Stimulated activated CD8-positive, alpha-beta memory T cell treated with anti-CD3 and anti-CD28 coated beads, Interleukin-2, amount 100 ng/mL, for 1 hour (primary cell): ENCODE measurements around the gene PPP2R5D.
A peak's percentile ranks its signal among the peaks of the same experiment; 100 is the strongest.
"Not testable (repeated sequence)": the region's sequence is repeated elsewhere in the genome, so short reads cannot be mapped to it uniquely, and the experiment has no call there.

ENCODE experiments used
- DNase-seq, 2 donors: peaks; one replicate each; pipeline ENCODE4 v3.0.0-alpha.2; 2020; ENCODE audit warnings: low read depth in 2 of 2

PPP2R5D gene

DNA sequence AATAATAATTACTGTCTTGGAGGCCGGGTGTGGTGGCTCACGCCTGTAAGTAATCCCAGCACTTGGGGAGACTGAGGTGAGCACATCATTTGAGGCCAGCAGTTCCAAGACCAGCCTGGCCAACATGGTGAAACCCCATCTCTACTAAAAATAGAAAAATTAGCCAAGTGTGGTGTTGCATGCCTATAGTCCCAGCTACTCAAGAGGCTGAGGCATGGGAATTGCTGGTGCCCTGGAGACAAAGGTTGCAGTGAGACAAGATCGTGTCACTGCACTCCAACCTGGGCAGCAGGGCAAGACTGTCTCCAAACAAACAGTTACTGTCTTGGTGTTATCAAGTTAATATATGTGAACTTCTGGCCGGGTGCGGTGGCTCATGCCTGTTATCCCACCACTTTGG is 42.0 kb downstream of the PPP2R5D start:
- DNase-seq: no peak

DNA sequence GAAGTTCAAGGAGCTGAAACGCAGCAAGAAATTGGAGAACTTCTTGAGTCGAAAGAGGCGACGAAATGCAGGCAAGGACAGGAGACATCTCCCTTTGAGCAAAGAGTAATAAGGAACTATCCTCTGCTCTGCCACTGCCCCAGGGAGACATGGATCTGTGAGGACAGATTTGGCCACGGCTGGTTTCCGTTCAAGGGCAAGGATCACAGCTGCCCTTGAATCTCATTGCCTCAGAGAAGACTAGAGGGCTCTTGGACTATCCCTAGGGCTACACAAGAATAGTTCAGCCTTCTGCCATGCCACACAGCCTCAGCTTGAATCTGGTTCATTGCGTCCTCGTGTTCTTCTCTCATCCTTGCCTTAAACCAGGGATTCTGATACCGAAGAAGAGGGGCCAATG is 44.8 kb downstream of the PPP2R5D start:
- no peak for DNase-seq

DNA sequence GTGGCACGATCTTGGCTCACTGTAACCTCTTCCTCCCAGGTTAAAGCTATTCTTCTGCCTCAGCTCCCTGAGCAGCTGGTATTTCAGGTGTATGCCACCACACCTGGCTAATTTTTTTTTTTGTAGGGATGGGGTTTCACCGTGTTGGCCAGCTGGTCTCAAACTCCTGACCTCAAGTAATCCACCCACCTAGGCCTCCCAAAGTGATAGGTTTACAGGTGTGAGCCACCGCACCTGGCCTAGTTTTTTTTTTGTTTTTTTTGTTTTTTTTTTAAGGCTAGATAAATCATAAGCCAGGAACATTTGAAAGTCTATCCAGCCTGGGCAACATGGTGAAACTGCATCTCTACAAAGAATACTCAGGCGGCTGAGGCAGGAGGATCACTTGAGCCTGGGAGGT is 48.0 kb downstream of the PPP2R5D start:
- no peak for DNase-seq

DNA sequence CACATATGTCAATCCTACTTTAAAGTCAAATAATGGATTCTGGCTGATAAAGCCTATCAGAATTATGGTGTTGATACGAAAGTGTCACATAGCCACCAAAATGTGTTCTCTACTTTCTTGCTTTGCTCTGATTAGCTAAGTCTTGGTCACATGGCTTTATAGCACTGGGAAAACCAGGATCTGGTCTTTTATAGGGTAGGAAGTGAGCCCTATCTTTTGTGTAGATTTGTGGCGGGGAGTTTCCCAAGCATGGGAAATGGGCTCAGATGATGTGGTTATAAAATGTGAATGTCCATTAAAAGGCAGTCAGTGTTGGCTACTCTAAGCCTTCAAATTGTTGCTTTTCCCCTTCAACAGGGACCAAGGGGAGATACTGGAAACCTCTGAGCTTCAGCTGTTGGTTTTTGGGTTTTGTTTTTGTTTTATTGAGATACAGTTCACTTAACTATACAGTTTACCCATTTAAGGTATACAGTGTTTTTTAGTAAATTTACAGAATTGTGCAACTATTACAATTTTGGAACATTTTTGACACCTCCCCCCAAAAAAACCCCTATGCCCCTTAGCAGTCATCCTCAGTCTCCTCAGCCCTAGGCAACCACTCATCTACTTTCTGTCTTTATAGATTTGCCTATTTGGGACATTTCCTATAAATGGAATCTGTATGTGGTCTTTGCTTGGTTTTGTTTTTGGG is 49.3 kb downstream of the PPP2R5D start:
- no peak for DNase-seq

DNA sequence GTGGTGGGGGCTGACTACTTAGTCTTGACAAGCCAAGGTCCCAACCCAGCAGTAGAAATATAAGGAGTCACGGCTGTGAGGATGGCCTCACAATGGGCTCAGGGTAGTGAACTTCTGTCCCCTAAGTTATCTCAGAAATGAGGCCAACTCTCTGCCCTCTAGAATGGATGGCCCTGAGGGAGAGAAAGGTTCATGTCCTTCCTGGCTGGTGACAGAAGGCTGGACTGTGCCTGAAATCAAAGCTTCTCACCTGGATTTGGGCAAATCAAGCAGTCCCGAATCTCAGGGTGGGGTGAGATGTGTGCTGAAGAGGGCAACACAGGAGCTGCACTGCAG is 49.8 kb downstream of the PPP2R5D start:
- no peak for DNase-seq

DNA sequence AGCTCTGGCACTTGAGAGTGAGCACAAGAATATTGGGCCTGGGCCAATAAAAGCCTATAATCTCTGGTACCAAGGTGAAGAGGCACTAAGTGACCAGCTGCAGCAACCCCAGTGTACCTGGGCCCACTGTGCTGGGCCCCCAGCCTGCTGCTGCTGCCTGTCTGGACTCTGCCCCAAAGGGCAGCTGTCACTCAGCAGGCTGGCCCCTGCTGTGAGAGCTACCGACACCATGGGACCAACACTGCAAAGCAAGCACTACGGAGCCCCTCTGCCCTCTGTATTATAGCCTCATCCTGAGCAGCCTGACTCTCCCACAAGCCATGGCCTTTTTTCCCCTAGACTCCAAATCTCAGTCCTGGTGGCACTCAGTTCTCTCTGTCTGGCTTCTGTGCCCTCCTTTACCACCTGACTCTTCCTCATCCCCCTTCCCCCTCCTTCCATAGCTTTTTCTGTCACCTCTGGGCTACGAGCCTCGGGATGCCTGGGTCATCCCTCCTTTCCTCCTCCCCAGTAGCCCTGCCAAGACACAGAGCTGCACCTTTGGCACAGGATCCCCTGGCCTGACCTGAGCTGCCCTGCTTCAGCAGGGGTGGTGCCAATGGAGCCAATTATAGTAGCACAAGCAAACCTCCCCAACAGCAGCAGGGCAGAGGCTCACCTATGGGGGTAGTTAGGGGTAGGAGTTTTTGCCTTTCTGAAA is 51.3 kb downstream of the PPP2R5D start:
- no peak for DNase-seq

DNA sequence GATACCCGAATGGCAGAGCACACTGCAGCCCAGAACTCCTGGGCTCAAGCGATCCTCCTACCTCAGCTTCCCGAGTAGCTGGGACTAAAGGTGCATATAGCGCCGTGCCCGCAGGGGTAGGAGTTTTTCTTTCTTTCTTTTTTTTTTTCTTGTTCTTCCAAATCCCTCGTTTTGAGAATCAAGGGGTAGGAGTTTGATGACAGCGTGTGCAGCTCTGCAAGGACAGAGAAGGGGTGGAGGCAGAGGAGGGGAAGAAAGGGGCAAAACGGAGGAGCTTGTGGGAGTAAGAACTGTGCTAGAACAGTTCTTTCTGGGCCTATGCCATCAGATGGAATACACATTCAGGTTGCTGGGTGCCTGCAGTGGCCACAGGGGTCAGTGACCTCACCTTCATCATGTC is 52.3 kb downstream of the PPP2R5D start:
- DNase-seq: no peak

DNA sequence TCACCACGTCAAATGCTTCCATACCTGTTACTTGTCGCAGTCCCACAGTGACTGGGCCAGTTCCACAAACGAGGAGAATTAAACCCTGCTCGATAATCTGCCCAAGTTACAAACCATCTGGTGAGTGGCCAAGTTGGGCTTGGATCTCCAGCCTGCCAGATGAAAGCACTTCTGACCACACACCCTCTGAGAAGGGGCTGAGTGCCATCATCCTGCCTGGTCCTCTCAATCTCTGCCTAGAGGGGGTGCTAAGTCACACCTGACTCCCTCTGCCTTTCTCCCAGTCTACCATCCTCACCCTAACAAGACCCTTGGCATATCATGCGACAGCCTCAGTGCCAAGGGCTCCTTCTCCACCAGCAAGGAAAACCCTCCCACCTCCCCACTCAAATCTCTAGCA is 52.8 kb downstream of the PPP2R5D start:
- DNase-seq: no peak

DNA sequence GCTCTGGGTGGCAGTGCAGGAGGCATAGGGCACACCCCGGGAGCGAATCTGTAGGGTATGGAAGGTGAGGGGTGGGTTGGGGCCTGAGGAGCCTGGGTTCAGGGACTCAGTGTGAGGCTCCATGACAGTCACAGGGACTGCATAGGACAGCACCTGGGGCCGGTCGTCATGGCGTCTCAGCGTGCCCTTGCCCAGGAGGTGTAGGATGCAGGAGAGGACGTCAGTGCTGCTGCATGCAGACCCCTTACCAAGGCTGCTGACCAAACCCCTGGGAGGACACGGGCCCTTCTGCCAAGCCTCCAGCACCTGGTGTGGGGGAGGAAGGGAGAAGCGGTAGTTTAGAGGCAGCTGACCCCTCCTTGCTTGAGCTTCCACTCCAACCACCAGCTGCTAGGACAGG is 53.3 kb downstream of the PPP2R5D start:
- DNase-seq: no peak

DNA sequence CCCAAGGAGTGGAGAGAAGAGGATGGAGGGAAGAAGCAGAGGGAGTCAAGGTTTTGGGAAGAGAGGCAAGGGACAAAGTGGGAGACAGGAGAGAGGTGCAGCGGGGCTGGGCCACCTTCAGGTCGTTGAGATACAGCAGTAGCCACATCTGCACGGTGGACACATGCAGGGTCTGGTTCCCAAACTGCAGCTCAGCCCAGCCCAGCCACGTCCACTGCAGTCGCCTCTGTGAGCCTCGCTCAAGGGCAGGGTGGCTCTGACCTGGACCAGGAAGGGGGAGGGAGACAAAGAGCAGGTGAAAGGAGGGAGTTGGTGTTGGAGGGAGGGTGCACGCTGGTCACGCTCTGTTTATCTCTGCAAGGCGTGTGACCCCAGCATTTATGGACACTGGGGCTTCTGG is 54.4 kb downstream of the PPP2R5D start:
- DNase-seq: no peak

DNA sequence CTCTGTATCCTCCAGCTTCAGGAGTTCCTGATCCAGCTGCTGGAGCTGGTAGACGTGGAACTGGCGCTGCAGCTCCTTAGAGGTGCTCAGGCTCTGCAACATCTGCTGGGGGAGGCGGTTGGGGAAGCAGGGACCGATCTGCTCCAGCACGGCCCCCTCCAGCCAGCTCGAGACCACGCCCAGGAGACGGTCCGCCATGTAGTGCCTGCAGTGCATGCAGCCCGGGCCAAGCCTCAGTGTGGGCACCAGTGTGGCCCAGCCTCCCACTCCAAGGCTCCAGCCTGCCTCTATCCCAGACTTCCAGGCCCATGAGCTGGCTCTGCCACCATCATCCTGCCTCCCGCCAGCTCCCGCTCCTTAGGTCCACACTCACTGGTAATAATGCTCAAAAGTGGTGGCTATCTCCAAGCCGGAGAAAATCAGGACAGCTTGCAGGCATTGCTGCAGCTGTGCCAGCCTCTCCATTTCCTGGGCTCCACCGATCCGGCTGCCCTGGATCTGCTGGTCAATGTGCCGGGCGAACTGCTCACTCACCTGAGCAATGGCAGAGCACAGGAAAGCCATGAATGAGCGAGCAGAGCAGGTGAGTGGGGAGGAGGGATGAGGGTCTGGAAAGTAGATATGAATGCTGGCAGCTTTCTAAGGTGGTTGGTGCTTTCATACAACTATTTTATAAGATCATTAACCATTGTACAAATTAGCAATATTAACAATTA is 56.3 kb downstream of the PPP2R5D start:
- no peak for DNase-seq

DNA sequence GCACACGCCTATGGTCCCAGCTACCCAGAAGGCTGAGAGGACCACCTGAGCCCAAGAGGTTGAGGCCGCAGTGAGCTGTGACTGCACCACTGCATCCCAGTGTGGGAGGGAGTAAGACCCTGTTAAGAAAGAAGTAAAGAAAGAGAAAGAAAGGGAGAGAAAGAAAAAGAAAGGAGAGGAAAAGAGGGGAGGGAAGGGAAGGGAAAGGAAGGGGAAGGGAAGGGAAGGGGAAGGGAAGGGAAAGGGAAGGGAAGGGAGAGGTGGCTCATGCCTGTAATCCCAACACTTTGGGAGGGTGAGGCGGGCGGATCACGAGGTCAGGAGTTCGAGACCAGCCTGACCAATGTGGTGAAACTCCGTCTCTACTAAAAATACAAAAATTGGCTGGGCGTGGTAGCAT is 57.1 kb downstream of the PPP2R5D start:
- not testable (repeated sequence) for DNase-seq

DNA sequence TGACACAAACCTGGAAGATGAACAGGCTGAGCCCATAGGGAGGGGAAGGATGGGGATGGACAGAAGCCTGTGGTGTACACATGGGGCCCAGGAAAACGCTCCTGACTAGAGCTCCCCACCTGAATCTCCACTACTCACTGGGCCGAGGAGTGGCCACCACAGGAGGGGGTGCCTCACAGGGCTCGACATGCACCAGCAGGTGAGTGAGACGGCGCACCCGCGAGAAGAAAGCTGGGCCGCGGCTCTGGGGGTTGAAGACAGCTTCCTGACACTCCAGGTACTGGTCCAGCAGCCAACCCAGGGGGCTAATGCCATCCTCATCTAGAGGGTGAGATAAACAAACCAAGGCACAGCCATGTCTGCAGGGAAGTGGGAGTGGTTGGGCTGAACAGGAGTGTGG is 58.9 kb downstream of the PPP2R5D start:
- no peak for DNase-seq

DNA sequence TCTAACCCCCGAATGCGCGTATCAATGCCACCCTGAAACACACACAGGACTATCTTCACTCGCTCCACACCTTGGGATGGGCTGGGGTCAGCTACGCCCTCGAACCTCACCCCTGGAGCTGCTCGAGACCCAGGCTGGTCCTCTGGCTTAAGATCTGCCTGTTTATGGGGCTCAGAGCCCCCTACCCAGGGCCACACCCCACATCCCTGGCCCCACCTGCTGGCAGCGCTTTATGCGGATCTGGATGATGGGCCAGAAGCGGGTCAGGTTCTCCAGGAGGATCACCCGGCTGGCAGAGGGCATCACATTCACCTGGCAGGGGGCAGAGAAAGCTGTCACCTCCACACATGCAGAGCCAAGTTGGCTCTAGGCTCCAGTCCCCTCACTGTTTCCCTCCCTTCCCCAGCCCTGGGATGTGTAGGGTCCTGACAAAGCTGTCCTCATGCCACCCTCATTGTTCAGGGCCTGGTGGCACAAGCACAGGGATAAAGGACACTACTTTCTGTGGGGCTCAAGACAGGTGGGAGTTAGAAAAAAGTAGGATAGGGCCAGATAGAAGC is 61.1 kb downstream of the PPP2R5D start:
- DNase-seq: no peak

DNA sequence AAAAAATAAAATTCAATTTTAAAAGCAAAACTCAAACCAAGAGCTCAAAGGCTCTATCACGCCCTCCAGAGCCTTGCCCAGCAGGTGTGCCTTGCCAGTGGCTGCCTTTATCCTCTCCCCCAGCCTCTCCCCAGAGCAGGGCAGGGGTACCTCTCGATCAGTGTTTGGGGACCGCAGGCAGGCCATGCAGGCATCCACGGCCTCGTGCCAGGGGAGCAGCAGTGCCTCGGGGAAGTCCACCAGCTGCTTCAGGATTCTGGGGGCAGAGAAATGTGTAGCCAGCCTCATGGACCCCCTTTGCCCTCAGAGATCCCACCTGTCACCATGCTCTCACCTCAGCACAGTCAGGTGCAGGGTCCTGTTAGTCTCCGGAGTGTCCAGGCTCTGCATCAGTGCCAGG is 63.6 kb downstream of the PPP2R5D start:
- no peak for DNase-seq

DNA sequence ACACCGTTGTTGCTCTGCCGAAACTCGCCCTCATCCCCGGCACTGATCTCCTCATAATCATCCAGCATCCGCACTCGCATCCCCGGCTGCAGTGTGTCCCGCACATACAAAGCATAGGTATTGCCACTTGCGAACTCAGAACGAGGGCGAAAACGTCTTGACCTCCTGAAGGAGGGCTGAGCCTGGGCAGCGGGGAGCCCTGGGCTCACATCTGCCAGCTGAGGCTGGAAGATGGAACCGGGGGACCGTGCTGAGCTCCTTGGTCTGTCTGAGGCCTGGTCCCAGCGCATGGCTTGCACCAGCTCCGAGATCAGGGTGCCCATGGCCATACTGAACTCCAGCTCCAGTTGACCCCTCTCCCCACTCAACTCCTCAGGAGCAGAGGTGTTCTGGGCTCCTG is 66.6 kb downstream of the PPP2R5D start:
- no peak for DNase-seq

DNA sequence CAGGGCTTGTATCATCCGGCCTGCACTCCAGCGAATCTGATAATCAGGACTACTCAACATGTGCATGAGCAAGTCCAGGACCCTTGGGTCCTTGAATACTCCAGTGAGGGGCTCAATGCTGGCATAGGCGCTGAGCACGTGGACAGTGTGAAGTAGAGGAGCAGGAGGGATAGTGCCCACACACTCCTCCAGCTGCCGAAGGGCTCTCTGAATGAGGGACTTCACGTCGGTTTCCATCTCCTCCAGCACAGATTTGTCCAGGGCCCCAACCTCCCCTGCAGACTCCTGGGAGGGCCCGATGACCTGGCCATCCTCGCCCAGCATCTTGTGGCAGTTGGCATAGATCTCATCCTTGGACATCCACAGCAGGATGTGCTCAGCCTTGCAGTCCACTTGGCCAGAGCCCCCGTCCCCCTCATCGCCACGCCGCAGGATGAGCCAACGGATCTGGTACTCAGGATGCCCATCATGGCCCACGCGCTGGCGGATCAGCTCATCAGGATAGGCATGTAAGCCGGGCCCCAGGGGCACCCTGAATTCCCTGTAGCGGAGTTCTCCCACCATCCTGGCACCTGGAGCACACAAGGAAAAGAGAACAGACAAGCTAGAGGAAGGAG is 68.0 kb downstream of the PPP2R5D start:
- no peak for DNase-seq

DNA sequence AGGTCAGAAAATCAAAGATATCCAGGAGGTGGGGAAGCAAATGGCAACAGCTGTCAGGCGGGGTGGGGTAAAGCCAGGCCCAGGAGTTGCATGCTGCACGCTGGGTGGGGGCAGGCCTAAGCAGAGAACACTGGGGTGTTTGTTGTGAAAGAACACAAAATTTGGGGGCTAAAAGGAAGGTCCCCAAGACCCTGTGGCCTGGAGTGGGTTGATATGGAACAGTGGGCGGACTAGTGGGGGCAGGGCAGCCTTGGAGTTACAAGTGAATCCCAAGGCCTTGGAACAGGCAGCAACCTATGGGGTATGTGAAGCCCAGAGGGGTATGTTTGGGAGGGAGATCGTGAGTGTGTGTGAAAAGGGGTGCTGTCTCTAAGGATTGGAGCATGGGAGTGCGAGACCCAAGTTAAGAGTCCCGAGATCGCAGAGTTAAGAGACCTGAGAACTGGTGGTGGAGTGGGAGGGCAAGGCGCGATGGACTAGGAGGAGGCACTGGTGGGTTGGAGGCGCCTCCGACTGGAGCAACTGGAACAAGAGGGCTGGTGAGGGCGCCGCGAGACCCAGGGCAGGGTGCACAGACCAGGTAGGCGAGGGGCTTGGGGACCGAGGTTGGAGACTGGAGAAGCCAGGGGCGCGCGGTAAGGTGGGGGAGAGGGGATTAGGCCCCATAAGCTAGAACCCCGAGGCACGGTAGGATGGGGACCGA is 68.6 kb downstream of the PPP2R5D start:
- no peak for DNase-seq

DNA sequence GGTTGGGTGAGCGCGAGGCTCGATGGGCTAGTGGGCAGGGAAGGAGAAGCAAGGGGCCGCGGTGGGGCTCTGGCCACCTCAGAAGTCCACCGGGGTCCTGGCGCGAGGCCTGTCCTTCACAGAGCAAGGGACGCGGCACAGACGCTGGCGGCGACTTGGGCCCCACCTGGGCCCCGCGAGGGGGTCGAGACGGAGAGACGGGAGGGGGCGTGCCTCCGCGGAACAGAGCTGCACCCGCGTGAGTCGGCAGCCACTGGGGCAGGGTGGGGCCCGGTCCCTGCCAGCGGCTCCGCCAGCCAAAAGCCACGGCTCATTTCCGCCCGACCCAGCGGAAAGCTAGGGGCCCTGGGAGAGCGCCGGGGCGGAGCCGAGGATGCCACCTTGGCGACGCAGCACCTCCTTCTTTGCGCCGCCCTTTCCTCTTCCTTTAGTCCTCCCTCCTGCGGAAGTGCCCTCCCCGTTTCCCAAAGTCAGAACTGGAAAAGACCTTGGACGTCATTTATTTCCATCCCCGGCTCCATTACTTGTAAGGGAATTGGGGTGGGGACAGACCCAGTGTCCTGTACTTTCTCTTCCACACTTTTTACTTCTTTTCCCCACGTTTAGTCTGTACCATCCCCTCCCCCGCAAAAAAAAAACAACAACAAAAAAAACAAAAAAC is 69.3 kb downstream of the PPP2R5D start, which contains the start of gene CUL7:
Gene CUL7, minus strand, starts transcription at position 307 of the 661 bp plus-strand sequence. CDS start 1,063 bp downstream, outside the sequence.
- peak; percentile 75 to 79 for DNase-seq

DNA sequence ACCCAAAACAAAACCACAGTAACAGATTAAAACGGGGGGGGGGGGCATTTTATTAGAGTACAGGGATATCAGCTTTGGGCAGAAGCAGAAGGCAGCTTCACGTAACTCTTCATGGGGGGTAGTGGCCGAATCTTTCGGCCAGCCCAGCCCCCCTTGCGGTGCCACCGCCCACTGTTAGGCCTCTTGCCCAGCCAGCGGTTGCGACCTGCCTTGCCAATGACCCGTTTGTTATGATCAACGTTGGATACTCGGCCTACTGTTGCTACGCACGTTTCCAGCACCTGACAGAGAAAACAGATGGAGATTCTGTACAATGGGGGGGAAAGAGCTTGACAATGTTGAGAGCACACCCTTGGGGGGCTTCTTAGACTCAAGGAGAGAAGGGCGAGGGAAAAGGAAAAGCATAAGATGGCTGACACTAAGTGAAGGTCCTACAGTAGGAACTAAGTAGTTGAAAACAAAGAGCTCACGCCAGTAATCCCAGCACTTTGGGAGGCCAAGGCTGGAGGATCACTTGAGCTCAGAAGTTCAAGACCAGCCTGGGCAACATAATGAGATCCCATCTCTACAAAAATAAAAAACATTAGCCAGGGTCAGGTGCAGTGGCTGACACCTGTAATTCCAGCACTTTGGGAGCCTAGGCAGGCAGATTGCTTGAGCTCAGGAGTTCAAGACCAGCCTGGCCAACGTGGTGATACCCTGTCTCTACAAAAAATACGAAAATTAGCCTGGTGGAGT is 70.0 kb downstream of the PPP2R5D start:
- DNase-seq: no peak
